ENCODE data around the gene CSGALNACT2. TPM values are rescaled to one million over a fixed set of nuclear protein-coding genes. Genes with fewer than 3 reads are reported as not detected.

CSGALNACT2 gene
- total and polyA plus RNA-seq, 9 of the 15 experiments (the other 6 are each of a cell fraction or from before 2014, with no cell fraction given), result 1.4 to 7.3 (median 3.5) TPM

GRCh38 chr10:43201545-43202131 lies 63.4 kb downstream of the CSGALNACT2 start:
- peaks cover 49% of the 10 kb centered on the region; the same call in 2 of the 3 replicates for H3K36me3 ChIP-seq (ENCODE audit: control insufficient read depth, insufficient read depth, low read length)
- H3K79me2 ChIP-seq (ENCODE audit: control insufficient read depth, insufficient read depth, low read length), result peaks cover 7% of the 10 kb centered on the region; the same call in 2 of the 3 replicates
- peak overlapping the region; percentile 17 to 90; a peak in 3 of 4 replicates for H3K9ac ChIP-seq (ENCODE audit: insufficient read depth in 1 of 2, low read depth in 2 of 2, low read length in 2 of 2)
- H2AFZ ChIP-seq (ENCODE audit: low read depth, low read length), result no peak overlapping the region
- peak overlapping the region; percentile 87 for H3K4me3 ChIP-seq
- ATAC-seq (no peak), DNase-seq (ENCODE audit: extremely low read depth in 1 of 4, low spot score in 3 of 4) (peak in 1 of 4 experiments; percentile 2), FAIRE-seq (no peak)
- in situ Hi-C loops (cut with MboI), result no loop called here
- H3K27me3 ChIP-seq (ENCODE audit: control insufficient read depth in 2 of 2, insufficient read depth in 2 of 2, low read length in 2 of 2), result no peaks in the 10 kb centered on the region
- no peaks in the 10 kb centered on the region for H3K9me1 ChIP-seq (ENCODE audit: control insufficient read depth, insufficient read depth, low read length)
- intact Hi-C loops (cut with micrococcal nuclease), result loop anchor here (5.0 kb wide), 1 partner anchor 64 kb away; the partner anchor contains the start of gene CSGALNACT2
- POLR2A ChIA-PET, result interaction anchor here (0.5 to 2.0 kb wide), 11 partner anchors 8 to 1131 kb away, joined by 3 to 10 read pairs (median 4); partner anchors contain the start of genes CSGALNACT2 and ZNF487
- WGBS (ENCODE audit: insufficient coverage, low coverage, missing lambda C conversion rate), result 81% methylated on average over 11 of the region's 11 CpGs
- TF ChIP-seq TFAP4 (CRISPR knock-in tag; IDR thresholded peaks at IDR 0.05; ENCODE audit: borderline replicate concordance), result 0 out of 2 replicates have a peak, but pooled peaks have one; percentile 0
- no peak for TF ChIP-seq CEBPB (tag; IDR thresholded peaks at IDR 0.05)
- H3K4me1 ChIP-seq (replicated peaks in 1 of 2; ENCODE audit: control insufficient read depth in 2 of 2, insufficient read depth in 2 of 2, low read length in 2 of 2), result peaks cover 10 to 61% of the 10 kb centered on the region in 2 experiments; a peak in 3 of 5 replicates
- peaks cover 8% of the 10 kb centered on the region; the same call in 1 of the 2 replicates for H4K20me1 ChIP-seq (replicated peaks; ENCODE audit: control insufficient read depth, insufficient read depth, low read length)
- no peaks in the 10 kb centered on the region for H3K9me3 ChIP-seq (replicated peaks; ENCODE audit: control insufficient read depth, insufficient read depth, low read depth, low read length)
- CTCF ChIA-PET (ENCODE audit: low intra/inter-chr PET ratio), result no interaction called here
- peak overlapping the region; percentile 91 for H3K4me2 ChIP-seq (ENCODE audit: insufficient read depth, low read length)
- BruUV-seq (replicated peaks), result no TSS peak
- H3K27ac ChIP-seq (ENCODE audit: extremely low read depth, low read depth, low read length), result no peak overlapping the region
